ENCODE measurements around the gene LYSMD2. TPM values are rescaled to one million over a fixed set of nuclear protein-coding genes. Genes with fewer than 3 reads are reported as not detected.

The LYSMD2 gene
- polyA plus RNA-seq, 1 experiment: 3.4 TPM

DNA sequence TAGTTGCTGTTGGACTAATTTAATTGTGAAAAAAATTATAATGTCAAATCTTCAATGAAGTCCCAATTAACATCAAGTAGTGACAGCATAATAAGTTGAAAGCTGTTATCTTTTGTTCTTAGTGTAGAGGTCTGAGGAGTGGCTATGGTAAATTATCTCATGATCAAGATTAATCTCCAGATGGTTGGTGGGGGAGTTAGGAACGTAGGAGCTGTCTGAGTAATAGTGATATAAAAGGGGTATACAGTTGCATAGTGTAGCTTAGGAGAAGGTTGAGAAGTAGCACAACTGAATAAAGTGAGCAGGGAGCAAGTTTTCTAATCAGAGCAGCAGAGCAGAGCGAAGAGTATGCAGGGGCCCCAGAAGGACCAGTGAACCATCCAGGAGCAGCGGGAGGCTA, 33.4 kb upstream of the LYSMD2 start:
- CTCF ChIA-PET: interaction anchor here (2.0 kb wide), 1 partner anchor 121 kb away, joined by 8 read pairs; no protein-coding TSS in a partner anchor
- DNase-seq (ENCODE audit: low read depth): no peak
- no peaks in the 10 kb centered on the region for H3K36me3 ChIP-seq (ENCODE audit: control insufficient read depth, insufficient read depth, low read length)
- TF ChIP-seq, protein P1, sequence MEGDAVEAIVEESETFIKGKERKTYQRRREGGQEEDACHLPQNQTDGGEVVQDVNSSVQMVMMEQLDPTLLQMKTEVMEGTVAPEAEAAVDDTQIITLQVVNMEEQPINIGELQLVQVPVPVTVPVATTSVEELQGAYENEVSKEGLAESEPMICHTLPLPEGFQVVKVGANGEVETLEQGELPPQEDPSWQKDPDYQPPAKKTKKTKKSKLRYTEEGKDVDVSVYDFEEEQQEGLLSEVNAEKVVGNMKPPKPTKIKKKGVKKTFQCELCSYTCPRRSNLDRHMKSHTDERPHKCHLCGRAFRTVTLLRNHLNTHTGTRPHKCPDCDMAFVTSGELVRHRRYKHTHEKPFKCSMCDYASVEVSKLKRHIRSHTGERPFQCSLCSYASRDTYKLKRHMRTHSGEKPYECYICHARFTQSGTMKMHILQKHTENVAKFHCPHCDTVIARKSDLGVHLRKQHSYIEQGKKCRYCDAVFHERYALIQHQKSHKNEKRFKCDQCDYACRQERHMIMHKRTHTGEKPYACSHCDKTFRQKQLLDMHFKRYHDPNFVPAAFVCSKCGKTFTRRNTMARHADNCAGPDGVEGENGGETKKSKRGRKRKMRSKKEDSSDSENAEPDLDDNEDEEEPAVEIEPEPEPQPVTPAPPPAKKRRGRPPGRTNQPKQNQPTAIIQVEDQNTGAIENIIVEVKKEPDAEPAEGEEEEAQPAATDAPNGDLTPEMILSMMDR (IDR thresholded peaks at IDR 0.05; ENCODE audit: insufficient read depth, low read depth, low read length): no peak
- no peak overlapping the region for H3K4me3 ChIP-seq (ENCODE audit: low read depth, low read length)
- no peaks in the 10 kb centered on the region for H3K27me3 ChIP-seq (ENCODE audit: control insufficient read depth, insufficient read depth, low read length)
- POLR2A ChIA-PET: no interaction called here

DNA sequence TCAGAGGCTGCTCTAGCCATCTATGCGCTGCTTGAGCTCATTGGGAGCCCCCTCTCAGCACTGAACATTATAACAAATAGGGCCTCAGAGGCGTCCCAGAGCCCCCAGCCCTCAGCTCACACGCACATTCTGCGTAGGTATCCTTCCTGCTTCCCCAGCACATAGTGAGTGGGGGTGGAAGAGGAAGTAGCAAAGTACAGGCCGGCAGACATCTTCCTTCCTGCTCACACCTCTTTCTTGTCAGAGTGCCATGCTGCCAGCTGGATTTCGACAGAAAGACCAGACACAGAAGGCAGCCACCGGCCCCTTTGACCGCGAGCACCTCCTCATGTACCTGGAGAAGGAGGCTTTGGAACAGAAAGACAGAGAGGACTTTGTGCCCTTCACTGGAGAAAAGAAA, 30.6 kb upstream of the LYSMD2 start:
- ChIA-PET POLR2A (no interaction called here), CTCF (interaction anchor here (0.7 to 15.8 kb wide), 3 partner anchors 7 to 118 kb away, joined by 3 to 100 read pairs (median 3); no protein-coding TSS in a partner anchor)

DNA sequence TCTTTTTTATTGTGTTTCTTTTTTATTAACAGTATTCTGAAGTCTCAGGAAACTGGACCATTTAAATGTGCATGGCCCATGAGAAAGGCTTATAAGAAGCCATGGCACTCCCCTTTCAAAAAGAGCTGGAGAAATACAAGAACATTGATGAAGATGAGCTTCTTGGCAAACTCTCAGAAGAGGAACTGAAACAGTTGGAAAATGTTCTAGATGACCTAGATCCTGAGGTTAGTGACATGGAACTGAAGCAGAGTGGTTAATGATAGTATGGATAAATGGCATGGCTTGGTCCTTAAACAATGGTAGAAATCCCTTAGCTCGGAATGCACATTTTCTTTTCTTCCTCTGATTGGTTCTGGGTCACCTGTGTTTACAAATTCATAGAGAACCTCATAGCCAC, 28.9 kb upstream of the LYSMD2 start:
- Histone ChIP-seq H3K4me3 (ENCODE audit: low read depth, low read length) (no peak overlapping the region), H3K27me3 (ENCODE audit: control insufficient read depth, insufficient read depth, low read length) (no peaks in the 10 kb centered on the region), H3K36me3 (ENCODE audit: control insufficient read depth, insufficient read depth, low read length) (no peaks in the 10 kb centered on the region)
- no peak for DNase-seq (ENCODE audit: low read depth)
- CTCF ChIA-PET: interaction anchor here (15.8 kb wide), 1 partner anchor 8 kb away, joined by 100 read pairs; no protein-coding TSS in a partner anchor
- TF ChIP-seq, protein P1 (IDR thresholded peaks at IDR 0.05; ENCODE audit: insufficient read depth, low read depth, low read length): no peak
- POLR2A ChIA-PET: no interaction called here

More for the DNA sequence above, 30.6 kb upstream of the LYSMD2 start:
- DNase-seq (ENCODE audit: low read depth): no peak
- H3K4me3 ChIP-seq (ENCODE audit: low read depth, low read length): no peak overlapping the region
- no peaks in the 10 kb centered on the region for H3K27me3 ChIP-seq (ENCODE audit: control insufficient read depth, insufficient read depth, low read length)
- no peaks in the 10 kb centered on the region for H3K36me3 ChIP-seq (ENCODE audit: control insufficient read depth, insufficient read depth, low read length)
- TF ChIP-seq, protein P1 (IDR thresholded peaks at IDR 0.05; ENCODE audit: insufficient read depth, low read depth, low read length): no peak

DNA sequence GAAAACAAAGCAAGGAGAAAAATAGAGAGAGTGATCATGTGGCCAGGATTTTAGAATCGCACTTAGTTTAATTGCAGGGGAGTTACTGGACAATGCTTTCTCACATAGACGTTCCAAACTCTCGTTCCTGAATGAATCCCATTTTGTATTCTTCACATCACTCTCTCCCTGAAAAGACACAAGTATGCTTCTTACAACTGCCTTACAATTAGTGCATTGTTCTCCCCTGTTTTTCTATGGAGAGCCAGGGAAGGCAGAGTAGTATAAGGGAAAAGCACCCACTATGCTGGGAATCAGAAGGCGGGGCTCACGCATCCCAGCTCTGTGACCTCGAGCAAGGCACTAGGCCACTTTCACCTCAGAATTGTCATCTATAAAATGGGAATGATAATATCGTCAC, 28.3 kb upstream of the LYSMD2 start:
- DNase-seq (ENCODE audit: low read depth): no peak
- ChIA-PET CTCF (interaction anchor here (15.8 kb wide), 1 partner anchor 9 kb away, joined by 100 read pairs; no protein-coding TSS in a partner anchor), POLR2A (no interaction called here)
- Histone ChIP-seq H3K36me3 (ENCODE audit: control insufficient read depth, insufficient read depth, low read length) (no peaks in the 10 kb centered on the region), H3K4me3 (ENCODE audit: low read depth, low read length) (no peak overlapping the region), H3K27me3 (ENCODE audit: control insufficient read depth, insufficient read depth, low read length) (no peaks in the 10 kb centered on the region)
- TF ChIP-seq, protein P1 (IDR thresholded peaks at IDR 0.05; ENCODE audit: insufficient read depth, low read depth, low read length): no peak

DNA sequence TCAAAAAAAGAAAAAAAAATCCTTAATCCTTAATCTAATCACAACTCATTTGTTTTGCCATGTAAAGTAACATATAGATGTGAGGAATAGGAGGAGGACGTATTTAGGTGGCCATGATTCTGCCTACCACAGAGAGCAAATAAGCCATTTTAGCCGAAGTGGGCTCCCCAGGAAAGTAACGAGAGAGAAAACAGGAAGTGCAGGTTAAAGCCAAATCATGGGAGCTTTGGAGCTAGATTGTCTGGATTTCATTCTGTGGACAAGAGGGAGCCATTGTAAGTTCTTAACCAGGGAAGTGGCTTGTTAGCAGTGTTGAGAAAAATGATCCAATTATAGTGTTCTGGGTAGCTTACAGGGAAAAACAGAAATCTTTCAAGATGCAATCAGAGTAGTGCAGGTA, 23.4 kb upstream of the LYSMD2 start:
- ChIA-PET POLR2A (no interaction called here), CTCF (interaction anchor here (0.9 to 15.8 kb wide), 3 partner anchors 14 to 110 kb away, joined by 3 to 100 read pairs (median 3); no protein-coding TSS in a partner anchor)
- TF ChIP-seq, protein P1 (IDR thresholded peaks at IDR 0.05; ENCODE audit: insufficient read depth, low read depth, low read length): no peak
- H3K4me3 ChIP-seq (ENCODE audit: low read depth, low read length): no peak overlapping the region
- no peak for DNase-seq (ENCODE audit: low read depth)
- no peaks in the 10 kb centered on the region for H3K27me3 ChIP-seq (ENCODE audit: control insufficient read depth, insufficient read depth, low read length)
- H3K36me3 ChIP-seq (ENCODE audit: control insufficient read depth, insufficient read depth, low read length): no peaks in the 10 kb centered on the region
